Globus pallidus (tissue), 1 donor: Measurements from ENCODE around the gene SMAD7.
"Not testable (repeated sequence)": the region's sequence is repeated elsewhere in the genome, so short reads cannot be mapped to it uniquely, and the experiment has no call there.

Source experiments
- DNase-seq: peaks from one replicate; pipeline ENCODE4 v3.0.0-alpha.2; 2015; ENCODE audit warnings: low spot score

The SMAD7 gene

GRCh38 chr18:48877941-48878340, 72.8 kb downstream of the SMAD7 start:
- no peak for DNase-seq

GRCh38 chr18:48876590-48876989, 74.2 kb downstream of the SMAD7 start:
- no peak for DNase-seq

- DNase-seq = no peak
Measured at GRCh38 chr18:48875942-48876511, 74.7 kb downstream of the SMAD7 start.

DNA sequence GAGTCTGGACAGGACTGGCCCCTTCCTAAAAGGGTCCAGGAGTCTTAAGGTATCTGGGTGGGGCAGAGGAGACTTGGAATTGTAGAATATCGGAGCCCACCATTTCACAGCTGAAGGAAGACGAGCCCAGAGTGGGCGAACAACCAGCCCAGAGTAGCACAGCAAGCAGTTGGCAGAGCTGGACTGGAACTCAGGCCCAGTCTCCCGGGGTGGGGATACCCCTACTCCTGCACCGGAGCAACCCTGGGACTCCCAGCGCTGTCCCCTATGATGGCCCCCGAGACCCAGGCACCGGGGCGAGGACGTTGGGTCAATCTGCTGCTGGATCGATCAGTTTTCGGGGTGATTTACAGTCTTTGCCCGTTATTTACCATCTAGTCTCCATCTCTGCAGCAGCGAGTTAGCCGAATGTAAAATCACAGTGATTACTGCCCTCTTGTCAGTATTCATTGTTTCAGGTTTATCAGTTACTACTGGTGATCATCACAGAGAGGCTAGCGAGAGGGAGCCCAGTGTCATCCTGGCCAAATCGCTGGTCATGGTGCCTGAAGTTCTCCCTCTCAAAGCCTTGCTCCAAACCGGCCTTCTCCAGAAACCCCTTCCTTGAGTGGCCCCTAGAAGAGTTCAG, 75.3 kb downstream of the SMAD7 start:
- no peak for DNase-seq

GRCh38 chr18:48874701-48875162, 76.0 kb downstream of the SMAD7 start:
- no peak for DNase-seq

- DNase-seq = no peak
Measured at GRCh38 chr18:48874233-48874632, 76.5 kb downstream of the SMAD7 start.

- no peak for DNase-seq
Measured at GRCh38 chr18:48872234-48873145, 78.3 kb downstream of the SMAD7 start.

DNA sequence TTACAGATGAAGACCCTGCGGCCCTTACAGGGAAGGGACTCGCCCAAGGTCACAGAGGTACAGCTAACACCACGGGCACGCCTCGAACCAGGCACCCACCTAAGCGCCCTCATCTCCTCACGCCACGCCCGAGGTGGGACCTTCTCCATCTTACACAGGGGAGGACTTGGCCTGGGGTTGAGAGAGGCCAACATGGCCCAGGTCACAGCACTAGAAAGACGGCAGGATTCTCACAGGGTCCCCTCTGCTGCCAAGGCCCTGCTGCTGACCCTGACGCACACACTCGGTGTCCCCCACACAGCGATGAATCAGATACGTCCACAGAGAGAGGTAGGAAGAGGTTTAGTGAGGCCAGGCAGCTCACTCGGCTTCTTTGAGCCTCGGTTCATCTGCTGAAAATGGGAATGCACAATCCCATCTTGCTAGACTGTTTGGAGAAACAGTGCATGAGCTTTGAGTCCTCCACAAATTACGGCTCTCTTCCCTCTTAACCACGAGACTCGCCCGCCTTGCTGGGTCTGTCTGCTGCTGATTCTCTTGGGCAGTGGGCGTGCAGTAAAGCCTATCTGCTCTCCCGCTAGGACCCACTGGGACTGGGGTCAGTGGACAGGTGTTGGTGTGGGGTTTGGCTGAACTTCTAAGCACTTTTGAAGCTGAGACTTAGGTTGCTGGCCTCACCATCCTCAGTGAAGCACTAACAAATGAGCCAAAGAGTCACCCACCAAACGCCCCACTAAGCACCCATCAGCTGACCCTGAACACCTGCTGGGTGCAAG, 79.2 kb downstream of the SMAD7 start:
- no peak for DNase-seq

DNA sequence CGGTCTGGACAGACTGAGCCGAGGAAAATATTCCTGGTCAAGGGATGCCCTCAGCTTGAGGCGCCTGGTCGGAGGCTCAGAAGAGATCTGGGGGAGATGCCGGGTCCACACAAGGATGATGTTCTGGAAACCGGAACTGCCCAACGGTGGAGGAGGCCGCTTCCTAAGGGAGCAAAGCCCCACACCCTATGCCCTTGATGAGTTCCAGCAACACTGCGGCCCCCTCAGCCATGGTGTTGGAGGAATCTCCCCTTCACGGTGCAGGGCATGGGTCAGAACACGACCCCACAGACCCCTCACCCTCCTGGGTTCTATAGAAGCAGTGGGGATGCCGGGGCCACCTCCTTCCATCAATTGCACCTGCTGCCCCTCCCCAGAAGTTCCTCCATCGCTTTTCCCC, 79.8 kb downstream of the SMAD7 start:
- not testable (repeated sequence) for DNase-seq
